Activated CD8-positive, alpha-beta memory T cell treated with anti-CD3 and anti-CD28 coated beads for 36 hours (primary cell): ENCODE measurements around the gene STK11. TPM values are rescaled to one million over a fixed set of nuclear protein-coding genes. Genes with fewer than 3 reads are reported as not detected.

ENCODE experiments used
- CTCF ChIA-PET: fragments of 350-600 bp; sonication (Branson Sonifier 250); formaldehyde crosslinking; loops from one replicate; lab custom pipeline; 2021; ENCODE audit warnings: antibody characterized with exemption; lab: Charles Lee
- POLR2A ChIA-PET: fragments of 350-600 bp; sonication (Branson Sonifier 250); formaldehyde crosslinking; loops from one replicate; lab custom pipeline; 2021; ENCODE audit warnings: antibody characterized with exemption; lab: Charles Lee
- total RNA-seq, 2 experiments: library from RNA; stranded (reverse); gene quantifications; one replicate each; pipeline ENCODE4 v1.2.3, GENCODE V29; 2021

The STK11 gene, protein sequence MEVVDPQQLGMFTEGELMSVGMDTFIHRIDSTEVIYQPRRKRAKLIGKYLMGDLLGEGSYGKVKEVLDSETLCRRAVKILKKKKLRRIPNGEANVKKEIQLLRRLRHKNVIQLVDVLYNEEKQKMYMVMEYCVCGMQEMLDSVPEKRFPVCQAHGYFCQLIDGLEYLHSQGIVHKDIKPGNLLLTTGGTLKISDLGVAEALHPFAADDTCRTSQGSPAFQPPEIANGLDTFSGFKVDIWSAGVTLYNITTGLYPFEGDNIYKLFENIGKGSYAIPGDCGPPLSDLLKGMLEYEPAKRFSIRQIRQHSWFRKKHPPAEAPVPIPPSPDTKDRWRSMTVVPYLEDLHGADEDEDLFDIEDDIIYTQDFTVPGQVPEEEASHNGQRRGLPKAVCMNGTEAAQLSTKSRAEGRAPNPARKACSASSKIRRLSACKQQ
- total RNA-seq, result 10 to 100 TPM; 58.7 to 62.5 TPM

DNA sequence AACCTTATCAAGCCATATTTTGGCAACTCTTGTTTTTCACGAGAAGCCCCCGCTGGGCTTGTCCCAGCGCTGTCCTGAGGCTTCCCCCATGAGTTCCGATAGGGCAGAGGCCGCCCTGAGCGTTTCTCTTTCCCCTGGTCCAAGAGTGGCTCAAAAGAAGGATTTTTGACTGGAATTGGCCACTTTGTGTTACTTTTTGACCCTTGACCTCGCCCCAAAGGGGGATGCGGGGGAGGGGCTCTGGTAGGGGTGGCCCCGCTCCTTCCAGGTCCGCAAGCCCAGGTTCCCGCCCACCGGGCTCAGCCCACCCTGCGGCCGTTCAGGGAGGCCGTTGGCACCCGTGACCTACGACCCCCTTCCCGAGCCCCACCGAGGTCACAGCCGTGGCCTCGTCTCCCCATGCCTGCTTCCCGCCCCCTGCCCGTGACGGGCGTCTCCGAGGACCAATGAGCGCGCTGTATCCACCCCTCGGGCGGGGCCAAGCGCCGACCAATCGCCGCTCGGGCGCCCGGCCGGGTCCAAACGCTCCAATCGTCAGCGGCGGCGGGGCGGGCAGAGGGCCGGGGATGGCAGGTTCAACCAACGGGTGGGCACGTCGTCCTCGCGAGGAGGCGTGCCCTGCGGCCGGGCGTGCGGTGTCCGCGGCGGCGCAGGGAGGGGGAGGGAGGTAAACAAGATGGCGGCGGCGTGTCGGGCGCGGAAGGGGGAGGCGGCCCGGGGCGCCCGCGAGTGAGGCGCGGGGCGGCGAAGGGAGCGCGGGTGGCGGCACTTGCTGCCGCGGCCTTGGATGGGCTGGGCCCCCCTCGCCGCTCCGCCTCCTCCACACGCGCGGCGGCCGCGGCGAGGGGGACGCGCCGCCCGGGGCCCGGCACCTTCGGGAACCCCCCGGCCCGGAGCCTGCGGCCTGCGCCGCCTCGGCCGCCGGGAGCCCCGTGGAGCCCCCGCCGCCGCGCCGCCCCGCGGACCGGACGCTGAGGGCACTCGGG is at the start of gene STK11:
Gene STK11, plus strand, starts transcription at position 665 of the 986 bp plus-strand sequence. CDS start 1,136 bp downstream, outside the sequence.
- ChIA-PET CTCF (no interaction called here), POLR2A (no interaction called here)

DNA sequence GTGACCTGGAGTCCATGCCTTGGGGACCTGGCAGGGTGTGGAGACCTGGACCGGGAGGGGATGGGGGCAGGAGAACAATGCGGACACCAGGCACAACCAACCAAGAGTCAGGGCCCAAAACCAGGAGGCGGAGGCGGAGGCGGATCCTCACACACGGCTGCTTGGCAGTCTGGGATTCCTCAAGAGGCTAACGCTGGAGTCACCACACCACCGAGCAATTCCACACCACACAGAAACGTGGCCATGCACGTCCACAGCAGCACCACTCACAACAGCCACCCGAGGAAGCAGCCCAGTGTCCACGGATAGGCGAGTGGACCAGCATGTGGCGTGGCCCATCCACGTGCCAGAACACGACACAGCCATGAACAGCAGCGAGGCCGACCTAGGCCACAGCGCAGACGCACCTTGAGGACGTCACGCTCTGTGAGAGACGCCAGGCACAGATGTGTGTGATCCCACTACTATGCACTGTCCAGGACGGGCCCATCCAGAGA is 49.2 kb upstream of the STK11 start:
- POLR2A ChIA-PET, result no interaction called here
- CTCF ChIA-PET, result no interaction called here

DNA sequence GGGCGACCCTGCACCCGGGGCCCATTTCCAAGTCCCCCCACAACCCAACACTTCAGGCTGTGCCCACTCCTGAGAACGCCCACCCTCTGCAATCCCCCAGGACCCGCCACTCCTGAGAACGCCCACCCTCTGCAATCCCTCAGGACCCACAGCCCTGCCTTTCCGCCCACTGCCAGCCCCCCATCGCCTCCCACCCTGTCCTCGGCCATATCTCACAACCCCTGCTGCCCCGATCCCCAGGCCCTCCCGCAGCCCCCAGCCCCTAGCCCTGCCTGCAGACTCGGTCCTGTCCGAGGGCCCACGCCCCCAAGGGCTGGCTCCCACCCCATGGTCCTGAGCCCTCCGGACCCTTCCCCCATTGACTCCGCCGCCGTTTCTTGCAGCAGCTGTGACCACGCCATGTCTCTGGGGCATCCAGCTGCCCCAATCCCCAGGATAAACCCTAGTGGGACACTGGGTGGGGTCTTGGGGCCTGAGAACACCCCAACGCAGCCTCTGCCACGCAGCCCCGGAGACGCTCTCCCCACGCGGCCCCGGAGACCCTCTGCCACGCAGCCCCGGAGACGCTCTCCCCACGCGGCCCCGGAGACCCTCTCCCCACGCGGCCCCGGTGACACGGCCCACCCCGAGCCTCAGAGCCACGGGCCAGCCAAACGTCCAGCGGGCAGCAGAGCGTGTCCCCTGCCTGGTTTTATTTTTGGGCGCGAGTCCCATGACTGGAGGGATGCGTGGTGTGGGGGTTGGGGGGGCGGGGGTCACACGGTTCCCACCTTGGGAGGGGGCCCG is 48.6 kb upstream of the STK11 start:
- POLR2A ChIA-PET, result no interaction called here

DNA sequence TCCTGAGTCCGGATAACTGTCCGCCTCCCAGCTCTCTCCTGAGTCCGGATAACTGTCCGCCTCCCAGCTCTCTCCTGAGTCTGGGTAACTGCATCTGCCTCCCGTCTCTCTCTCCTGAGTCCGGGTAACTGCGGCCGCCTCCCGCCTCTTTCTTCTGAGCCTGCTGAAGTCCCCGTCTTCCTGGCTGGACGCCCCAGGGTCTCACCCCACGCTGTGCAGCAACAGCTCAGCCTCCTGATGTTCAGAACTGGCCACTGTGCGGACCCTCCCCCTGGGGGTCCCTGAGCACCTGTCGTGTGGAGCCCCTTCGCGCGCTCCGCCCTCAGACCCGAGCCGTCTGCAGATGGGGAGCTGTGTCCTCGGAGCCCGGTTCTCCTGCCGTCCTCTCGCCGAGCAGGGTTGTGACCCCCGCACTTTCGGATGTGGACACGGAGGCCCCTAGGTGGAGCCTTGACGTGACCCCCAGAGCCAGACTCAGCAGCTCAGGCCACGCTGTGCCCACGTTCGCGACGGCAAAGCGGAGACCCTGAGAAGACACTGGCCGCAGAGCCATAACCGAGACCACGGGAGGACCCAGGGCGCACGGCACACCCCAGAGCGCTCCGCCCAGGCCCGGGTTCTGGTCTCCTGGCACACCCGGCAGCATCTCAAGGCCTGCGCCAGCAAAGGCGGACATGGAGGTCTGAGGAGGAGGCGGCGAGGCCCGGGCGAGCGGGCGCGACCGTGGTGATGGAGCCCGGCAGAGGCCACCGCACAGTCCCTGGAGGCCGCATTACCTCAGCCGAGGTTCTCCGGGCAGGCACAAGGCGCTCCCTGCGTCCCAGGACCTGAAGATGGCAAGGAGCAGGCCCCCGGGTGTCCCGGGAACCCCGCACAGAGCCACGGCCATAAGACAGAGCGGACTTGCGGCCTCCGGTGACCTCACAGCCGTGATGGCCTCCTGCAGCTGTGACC is 47.4 kb upstream of the STK11 start:
- CTCF ChIA-PET, result no interaction called here

More for the DNA sequence above, 48.6 kb upstream of the STK11 start:
- CTCF ChIA-PET, result no interaction called here

DNA sequence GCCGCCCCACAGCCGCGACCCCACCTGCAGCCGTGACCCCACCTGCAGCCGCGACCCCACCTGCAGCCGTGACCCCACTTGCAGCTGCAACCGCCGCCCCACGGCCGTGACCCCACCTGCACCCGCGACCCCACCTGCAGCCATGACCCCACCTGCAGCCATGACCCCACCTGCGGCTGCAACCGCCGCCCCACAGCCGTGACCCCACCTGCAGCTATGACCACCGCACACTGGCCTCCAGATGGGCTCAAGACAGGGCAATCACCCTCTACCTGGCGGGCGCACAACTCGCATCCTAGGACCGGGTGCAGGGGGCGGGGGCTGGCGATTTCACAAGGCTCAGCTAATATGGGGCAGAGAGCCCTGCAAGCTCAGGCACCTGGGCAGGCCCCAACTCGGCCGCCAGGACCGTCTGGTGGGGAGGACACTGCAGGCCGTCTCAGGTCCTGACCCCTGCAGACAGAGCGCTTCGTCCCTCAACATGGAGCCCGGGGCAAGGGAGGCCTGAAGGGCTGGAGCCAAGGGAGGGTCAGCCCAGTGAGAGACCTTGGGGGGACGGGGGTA is 46.6 kb upstream of the STK11 start:
- CTCF ChIA-PET, result no interaction called here
- POLR2A ChIA-PET, result no interaction called here

More for the DNA sequence above, 47.4 kb upstream of the STK11 start:
- POLR2A ChIA-PET, result no interaction called here

DNA sequence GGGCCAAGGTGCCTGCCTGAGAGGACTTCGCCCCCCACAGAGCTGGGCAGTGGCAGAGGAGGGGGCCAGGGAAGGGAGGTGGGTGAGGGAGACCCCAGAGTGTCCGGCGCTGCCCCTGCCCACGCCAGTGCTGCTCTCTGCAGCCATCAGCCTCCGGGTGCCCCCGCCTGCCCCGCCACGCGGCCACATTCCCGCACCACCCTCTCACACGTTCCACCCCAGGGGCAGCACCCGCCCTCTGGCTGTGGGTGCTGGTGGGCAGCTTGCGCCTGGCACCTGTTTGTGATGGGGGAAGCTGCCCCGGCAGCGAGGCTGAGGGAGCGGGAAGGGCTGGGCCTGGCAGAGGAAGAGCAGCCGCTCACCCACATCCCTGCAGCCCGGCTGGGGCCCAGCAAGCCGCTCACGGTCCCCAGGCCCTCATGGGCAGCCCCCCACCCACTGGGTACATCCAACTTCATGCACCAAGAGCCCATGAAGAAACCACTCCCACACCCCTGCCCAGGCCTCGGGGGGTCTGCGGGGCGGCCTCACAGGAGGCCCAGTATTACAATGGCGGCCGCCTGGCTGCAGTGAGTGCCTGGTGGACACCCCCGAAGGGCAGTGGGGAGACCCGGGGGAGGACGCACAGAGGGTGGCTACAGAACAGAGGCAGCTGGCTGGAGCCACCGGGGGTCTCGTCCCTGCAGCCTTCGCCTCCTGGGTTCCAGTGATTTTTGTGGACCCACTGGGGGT is 45.5 kb upstream of the STK11 start:
- ChIA-PET POLR2A (no interaction called here), CTCF (no interaction called here)

DNA sequence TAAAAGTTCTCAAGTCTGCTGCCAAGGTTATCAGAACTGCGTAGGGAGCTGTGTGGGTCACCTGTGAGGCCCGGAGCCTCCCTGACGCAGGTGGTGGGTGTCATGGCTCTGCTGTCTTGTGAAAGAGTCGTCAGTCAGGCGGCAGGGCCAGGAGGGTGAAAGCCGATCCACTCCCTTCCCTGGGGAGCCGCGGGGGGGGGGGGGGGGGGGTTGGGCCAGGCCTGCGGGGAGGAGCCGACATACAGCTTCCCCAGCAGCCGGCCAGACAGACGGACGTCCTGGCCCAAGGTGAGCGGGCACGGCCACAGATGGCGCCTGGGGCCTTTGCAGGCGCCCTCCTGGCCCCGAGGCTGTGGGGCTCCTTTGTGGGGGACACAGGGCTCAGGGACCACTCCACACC is 43.9 kb upstream of the STK11 start:
- ChIA-PET POLR2A (no interaction called here), CTCF (interaction anchor here (0.5 to 1.3 kb wide), 2 partner anchors 28 to 588 kb away, joined by 3 to 5 read pairs; no protein-coding TSS in a partner anchor)

DNA sequence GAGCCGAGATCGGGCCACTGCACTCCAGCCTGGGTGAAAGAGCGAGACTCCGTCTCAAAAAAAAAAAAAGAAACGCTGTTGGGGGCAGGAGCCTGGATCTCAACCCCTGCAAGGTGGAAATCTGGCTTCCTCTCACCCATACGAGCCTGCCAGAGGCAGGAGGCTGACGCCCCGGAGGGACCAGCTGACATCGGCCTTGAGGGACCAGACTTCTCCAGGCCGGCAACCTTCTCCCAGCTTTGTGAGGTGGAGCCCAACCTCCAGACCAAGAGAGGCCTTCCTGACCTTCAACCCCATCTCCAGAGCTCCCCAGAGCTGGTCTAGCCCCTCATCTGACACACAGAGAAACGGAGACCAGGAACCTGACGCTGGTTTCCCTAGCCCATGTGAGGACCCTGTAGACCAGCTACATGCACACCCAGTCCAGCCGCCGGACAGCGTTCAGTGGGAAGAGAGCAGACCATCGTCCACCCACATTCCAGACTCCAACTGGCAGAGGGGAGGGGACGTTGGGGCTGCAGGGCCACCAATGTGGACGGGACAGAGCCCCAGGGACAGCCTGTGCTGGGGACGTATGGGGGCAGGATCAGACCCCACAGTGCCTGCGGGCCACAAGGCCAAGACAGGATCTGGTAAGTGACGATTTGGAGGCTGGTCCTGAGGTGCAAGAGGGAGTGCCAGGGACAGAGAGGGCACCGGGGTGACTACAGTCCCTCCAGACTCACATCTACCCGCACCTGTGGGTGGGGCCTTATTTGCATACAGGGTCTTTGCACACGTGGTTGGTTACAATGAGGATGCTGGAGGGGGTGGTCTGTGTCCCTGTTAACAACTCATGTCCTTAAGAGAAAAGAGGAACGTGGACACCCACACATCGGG is 42.9 kb upstream of the STK11 start:
- POLR2A ChIA-PET, result no interaction called here

DNA sequence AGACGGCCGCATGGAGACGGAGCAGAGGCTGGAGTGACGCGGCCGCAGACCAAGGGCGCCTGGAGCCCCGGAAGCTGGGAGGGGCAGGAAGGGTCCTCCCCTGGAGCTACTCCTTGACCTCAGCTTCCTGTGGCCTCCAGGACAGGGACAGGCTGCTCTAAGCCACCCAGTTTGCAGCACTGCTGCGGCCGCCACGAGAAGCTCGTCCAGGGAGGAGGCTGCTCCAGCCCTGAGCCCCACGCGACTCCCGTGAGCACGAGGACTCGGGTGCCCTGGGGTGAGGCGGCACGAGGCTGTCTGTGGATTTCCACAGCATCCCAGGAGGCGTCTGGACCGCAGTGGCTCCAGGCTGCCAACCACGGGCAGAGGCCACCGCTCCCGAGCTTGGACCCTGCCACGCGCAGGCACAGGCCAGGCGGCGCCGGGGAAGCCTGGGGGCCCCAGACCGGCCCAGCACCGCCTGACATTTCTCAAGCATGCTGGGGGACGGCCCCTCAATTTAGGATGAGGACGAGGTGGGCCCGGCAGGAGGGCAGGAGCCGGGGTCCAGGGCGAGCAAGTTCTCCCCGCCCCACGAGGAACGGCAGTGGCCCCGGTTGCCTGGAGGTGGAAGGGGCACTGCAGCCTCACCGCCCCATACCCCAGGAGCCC is 42.2 kb upstream of the STK11 start:
- ChIA-PET POLR2A (interaction anchor here (0.6 kb wide), 1 partner anchor 269 kb away, joined by 3 read pairs; no protein-coding TSS in a partner anchor), CTCF (interaction anchor here (0.5 kb wide), 1 partner anchor 249 kb away, joined by 4 read pairs; no protein-coding TSS in a partner anchor)

More for the DNA sequence above, 42.9 kb upstream of the STK11 start:
- CTCF ChIA-PET, result interaction anchor here (1.3 kb wide), 1 partner anchor 29 kb away, joined by 5 read pairs; no protein-coding TSS in a partner anchor

DNA sequence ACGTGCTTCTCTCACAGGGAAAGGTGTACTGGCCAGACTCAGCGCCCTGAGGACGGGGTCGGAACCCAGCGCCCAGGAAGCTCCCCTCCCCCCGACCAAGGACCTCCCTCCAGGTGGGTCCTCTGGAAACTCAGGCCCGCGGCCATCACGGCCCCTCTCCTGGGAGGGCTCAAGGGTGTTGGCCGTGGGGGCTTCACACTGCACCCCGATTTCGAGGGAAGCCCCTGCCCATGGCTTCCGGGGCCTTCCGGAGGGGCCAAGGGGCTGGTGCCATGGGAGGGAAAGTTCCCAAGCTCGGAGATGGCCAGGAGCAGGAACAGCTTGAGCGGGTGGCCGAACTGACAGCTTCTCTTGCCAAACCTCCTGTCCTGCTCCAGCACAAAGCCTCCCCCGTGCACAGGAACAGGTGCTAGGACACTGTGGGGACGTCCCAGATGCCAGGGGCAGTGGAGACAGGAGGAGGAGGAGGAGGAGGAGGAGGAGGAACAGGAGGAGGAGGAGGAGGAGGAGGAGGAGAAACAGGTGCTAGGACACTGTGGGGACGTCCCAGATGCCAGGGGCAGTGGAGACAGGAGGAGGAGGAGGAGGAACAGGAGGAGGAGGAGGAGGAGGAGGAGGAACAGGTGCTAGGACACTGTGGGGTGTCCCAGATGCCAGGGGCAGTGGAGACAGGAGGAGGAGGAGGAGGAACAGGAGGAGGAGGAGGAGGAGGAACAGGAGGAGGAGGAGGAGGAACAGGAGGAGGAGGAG is 41.5 kb upstream of the STK11 start:
- POLR2A ChIA-PET, result interaction anchor here (0.6 kb wide), 1 partner anchor 269 kb away, joined by 3 read pairs; no protein-coding TSS in a partner anchor

DNA sequence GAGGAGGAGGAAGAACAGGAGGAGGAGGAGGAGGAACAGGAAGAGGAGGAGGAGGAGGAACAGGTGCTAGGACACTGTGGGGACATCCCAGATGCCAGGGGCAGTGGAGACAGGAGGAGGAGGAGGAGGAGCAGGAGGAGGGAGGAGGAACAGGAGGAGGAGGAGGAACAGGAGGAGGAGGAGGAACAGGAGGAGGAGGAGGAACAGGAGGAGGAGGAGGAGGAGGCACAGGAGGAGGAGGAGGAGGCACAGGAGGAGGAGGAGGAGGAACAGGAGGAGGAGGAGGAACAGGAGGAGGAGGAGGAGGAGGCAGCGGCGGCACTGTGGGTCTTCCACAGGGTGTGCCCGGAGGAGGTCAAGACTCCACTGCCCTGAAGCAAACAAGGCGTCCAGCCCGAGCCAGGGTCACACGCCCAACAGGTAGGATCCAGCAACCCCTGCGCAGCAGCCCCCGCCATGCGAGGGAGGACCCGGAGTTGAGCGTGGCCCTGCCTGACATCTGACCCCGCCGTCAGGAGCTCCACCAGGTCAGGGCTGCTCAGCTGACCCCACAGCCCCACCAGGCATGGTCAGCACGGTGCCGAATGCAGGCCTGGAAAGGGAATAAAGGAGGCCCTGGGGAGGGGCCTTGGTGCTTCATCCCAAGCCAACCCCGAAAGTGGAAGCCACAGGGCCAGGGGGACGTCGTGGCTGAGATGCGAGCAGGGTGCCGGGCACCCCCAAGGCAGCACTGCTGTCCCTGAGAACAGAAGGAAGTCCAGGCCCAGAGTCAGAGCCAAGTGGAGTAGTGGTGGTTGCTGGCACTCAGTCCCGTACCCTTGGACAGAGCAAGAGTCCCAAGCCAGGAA is 40.7 kb upstream of the STK11 start:
- POLR2A ChIA-PET, result no interaction called here
- CTCF ChIA-PET, result no interaction called here

More for the DNA sequence above, 41.5 kb upstream of the STK11 start:
- CTCF ChIA-PET, result interaction anchor here (0.5 kb wide), 1 partner anchor 250 kb away, joined by 4 read pairs; no protein-coding TSS in a partner anchor

DNA sequence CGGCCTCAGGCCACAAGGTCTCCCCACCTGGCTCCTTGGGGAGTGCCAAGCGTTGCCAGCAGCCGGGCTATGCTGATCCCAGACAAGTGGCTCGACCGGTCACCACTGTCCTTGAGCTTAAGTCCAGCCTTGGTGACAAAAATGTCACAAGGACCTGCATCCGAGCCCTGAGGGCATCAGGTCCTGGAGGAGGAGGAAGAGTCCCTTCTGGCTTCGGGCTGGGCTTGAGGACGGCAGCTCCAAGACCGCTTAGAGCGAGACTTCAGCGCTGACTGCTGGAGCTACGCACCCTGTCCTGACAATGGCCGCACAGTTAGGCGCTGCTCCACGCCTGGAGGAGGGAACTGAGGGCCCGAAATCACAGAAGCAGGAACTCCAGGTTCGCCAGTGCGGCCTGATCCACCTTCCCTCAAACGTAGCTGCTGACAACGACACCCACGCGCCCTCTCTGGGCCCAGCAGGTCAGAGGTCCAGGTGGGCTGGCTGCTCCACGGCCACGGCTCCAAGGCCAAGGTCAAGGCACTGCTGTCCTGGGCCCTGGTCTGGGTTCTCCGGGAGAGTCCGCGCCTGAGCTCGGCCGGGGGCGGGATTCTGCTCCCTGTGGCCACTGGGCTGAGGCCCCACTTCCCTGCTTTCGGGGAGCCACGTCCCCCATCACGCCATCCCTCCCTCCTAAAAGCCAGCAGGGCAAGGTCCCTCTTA is 38.6 kb upstream of the STK11 start:
- POLR2A ChIA-PET, result interaction anchor here (0.6 kb wide), 1 partner anchor 37 kb away, joined by 3 read pairs; no protein-coding TSS in a partner anchor
- CTCF ChIA-PET, result interaction anchor here (1.1 kb wide), 1 partner anchor 10 kb away, joined by 3 read pairs; no protein-coding TSS in a partner anchor
